Ovary (tissue), 9 donors: ENCODE data around the gene ATP13A4. TPM values are rescaled to one million over a fixed set of nuclear protein-coding genes. Genes with fewer than 3 reads are reported as not detected.

ENCODE experiments used
- DNase-seq, 5 donors: peaks; one replicate each; pipeline ENCODE4 v3.0.0-alpha.2; 2019 to 2020
- H3K27ac ChIP-seq, 2 donors: fragments of 200-600 bp; one replicate each; pipeline versions ENCODE4 v1.5.1 to v1.8.0; 2019 to 2022
- H3K27me3 ChIP-seq: fragments of 200-600 bp; one replicate; pipeline ENCODE4 v1.8.0; 2022
- H3K36me3 ChIP-seq: fragments of 200-600 bp; sonication (generic); one replicate; pipeline ENCODE4 v1.5.1; 2019
- H3K4me1 ChIP-seq: one replicate; pipeline ENCODE4 v1.8.1; 2013; ENCODE audit warnings: mild to moderate bottlenecking, moderate library complexity; ENCODE audit not compliant: insufficient read depth
- H3K4me3 ChIP-seq: fragments of 200-600 bp; sonication (generic); one replicate; pipeline ENCODE4 v1.5.1; 2017
- H3K9me3 ChIP-seq, 2 donors: fragments of 200-600 bp in 1 of 2; sonication (generic) in 1 of 2; one replicate each; pipeline versions ENCODE4 v1.5.1 to v1.8.1; 2013 to 2019; ENCODE audit warnings: mild to moderate bottlenecking in 1 of 2, moderate library complexity in 1 of 2
- EP300 ChIP-seq: sonication (generic); formaldehyde crosslinking; IDR thresholded peaks from one replicate; pipeline ENCODE4 v1.6.1; 2017; ENCODE audit warnings: antibody characterized with exemption
- POLR2A ChIP-seq: fragments of 450-650 bp; IDR thresholded peaks from one replicate; pipeline ENCODE4 v1.6.1; 2017; ENCODE audit warnings: antibody characterized with exemption, mild to moderate bottlenecking, moderate library complexity
- WGBS, 3 donors: extraction: QIAGEN DNeasy Blood & Tissue Kit in 1 of 3; methylation state at CpG; one replicate each; pipeline versions ENCODE4 v1.1.5 to v1.1.7; 2013 to 2017; 5-methylcytosine and 5-hydroxymethylcytosine counted together
- intact Hi-C, 4 donors: fragments of 100-400 bp; cut with DNase I; formaldehyde crosslinking; loops; one replicate each; pipeline versions ENCODE4 v1.11.0 to v1.15.1; 2022 to 2023
- polyA plus RNA-seq, 2 donors: library from polyadenylated mRNA; stranded (reverse); fragments of 200-250 nt in 1 of 2; fragments of 350-450 nt in 1 of 2; fragmentation: Illumina TruSeq in 1 of 2; extraction: RNeasy Lipid Tissue Mini Kit (QIAGEN cat#74804) in 1 of 2; gene quantifications; one replicate each; pipeline ENCODE4 v1.2.3, GENCODE V29; 2013 to 2014
- total RNA-seq, 7 donors: library from RNA; depleted of rRNA in 2 of 7; stranded (reverse); fragments of >200 nt in 2 of 7; fragmentation: NEBNext Ultra II Directional in 3 of 7; extraction: Animal tissue kit (Norgen Biotek cat#: 25700) in 3 of 7; gene quantifications; one replicate each; pipeline versions ENCODE4 v1.1.0 to v1.2.4, GENCODE V29; 2016 to 2023
- TF ChIP-seq, protein P1 (sequence below), 3 donors: fragments of 450-650 bp in 2 of 3; fragments of 200-600 bp in 1 of 3; IDR thresholded peaks; one replicate each; pipeline versions ENCODE4 v1.5.1 to v1.8.0; 2016 to 2022; ENCODE audit warnings: antibody characterized with exemption in 3 of 3, mild to moderate bottlenecking in 1 of 3
- donor health status: DM: no; HTN: no; CAD: no; lungs with moderate emphysema.
- donor health status: DM: no; HTN: no; CAD: no.
- donor health status: Bipolar disorder and iron deficiency.
- donor health status: DM: yes; HTN: yes; CAD: no.
- donor health status: DM: no; HTN: no; CAD: no.
- donor health status: DM: yes; HTN: yes; CAD: no.

Gene ATP13A4
- total and polyA plus RNA-seq, 9 donors: 0.27 to 17.5 (median 0.51) TPM

DNA sequence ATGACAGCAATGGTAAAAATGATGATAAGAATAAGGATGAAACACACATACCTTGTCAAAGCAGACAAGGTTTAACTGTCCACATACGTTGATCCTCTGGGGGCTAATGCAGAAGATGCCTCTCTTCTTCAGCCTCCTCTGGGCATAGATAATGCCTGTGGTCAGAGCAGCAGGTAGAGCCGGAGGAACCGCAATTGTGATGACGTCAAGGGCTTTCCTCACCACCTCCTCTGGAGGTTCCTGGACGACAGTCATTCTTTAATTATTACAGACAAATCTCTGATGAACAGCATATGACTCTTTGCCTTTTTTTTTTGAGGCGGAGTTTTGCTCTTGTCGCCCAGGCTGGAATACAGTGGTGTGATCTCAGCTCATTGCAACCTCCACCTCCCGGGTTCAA lies 89.8 kb downstream of the ATP13A4 start:
- intact Hi-C loops: no loop called here

DNA sequence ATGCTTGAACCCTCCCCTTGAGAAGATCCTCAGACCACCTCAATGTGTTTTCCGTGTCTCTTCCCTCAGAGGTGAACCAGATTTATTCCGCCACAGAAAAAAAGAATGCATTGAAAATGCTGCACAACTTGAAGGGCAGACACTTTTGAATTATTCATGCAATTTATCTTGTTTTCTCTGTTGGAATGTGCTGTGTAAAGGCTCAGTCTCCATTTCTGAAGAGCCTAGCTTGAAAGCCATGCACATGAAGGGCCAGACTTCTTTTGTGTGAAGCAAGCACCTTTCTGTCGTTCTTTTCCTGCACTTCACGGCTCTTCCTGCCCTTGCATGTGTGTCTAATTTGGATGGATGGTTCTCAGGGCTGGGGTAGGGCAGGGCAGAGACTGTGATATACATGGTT lies 97.2 kb downstream of the ATP13A4 start:
- no peaks in the 10 kb centered on the region for H3K27me3 ChIP-seq
- no peaks in the 10 kb centered on the region for H3K36me3 ChIP-seq
- DNase-seq: no peak
- intact Hi-C loops: loop anchor here in 1 of 4 donors (5.0 kb wide), 1 partner anchor 865 kb away; no protein-coding TSS in a partner anchor
- H3K27ac ChIP-seq: no peak overlapping the region
- H3K4me3 ChIP-seq: no peak overlapping the region
- no peaks in the 10 kb centered on the region for H3K4me1 ChIP-seq
- 64 to 78% (median 71%) methylated on average over 4 of the region's 4 CpGs for WGBS, 3 donors
- no peak for TF ChIP-seq POLR2A
- TF ChIP-seq, protein P1, sequence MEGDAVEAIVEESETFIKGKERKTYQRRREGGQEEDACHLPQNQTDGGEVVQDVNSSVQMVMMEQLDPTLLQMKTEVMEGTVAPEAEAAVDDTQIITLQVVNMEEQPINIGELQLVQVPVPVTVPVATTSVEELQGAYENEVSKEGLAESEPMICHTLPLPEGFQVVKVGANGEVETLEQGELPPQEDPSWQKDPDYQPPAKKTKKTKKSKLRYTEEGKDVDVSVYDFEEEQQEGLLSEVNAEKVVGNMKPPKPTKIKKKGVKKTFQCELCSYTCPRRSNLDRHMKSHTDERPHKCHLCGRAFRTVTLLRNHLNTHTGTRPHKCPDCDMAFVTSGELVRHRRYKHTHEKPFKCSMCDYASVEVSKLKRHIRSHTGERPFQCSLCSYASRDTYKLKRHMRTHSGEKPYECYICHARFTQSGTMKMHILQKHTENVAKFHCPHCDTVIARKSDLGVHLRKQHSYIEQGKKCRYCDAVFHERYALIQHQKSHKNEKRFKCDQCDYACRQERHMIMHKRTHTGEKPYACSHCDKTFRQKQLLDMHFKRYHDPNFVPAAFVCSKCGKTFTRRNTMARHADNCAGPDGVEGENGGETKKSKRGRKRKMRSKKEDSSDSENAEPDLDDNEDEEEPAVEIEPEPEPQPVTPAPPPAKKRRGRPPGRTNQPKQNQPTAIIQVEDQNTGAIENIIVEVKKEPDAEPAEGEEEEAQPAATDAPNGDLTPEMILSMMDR (IDR thresholded peaks at IDR 0.05): no peak
- no peak for TF ChIP-seq EP300
- H3K9me3 ChIP-seq: no peaks in the 10 kb centered on the region

More for the DNA sequence above, 89.8 kb downstream of the ATP13A4 start:
- no peak for DNase-seq
- 90 to 95% (median 94%) methylated on average over 8 of the region's 8 CpGs for WGBS, 3 donors
- H3K27me3 ChIP-seq: no peaks in the 10 kb centered on the region
- H3K9me3 ChIP-seq: no peaks in the 10 kb centered on the region
- no peaks in the 10 kb centered on the region for H3K36me3 ChIP-seq
- H3K27ac ChIP-seq: no peak overlapping the region
- H3K4me1 ChIP-seq: no peaks in the 10 kb centered on the region
- TF ChIP-seq EP300 (no peak), POLR2A (no peak)
- TF ChIP-seq, protein P1 (IDR thresholded peaks at IDR 0.05): no peak
- no peak overlapping the region for H3K4me3 ChIP-seq

DNA sequence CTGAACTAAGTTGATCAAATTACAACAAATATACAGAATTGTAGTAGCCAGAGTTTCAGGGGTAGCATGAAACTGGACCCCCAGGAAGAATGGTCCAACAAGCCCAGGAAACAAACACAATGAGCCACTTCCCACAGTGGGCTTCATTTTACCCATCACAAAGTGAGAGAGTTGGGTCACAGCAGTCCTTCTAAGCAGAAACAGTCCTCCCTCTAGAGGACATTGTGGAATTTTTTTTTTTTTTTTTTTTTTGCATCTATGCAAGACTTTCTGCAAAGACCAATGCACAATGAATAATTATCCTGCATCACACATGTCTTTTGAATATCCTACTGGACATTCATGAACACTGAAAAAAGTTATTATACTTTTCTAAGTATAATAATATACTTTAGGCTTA lies 102.4 kb downstream of the ATP13A4 start:
- no peaks in the 10 kb centered on the region for H3K4me1 ChIP-seq
- no peaks in the 10 kb centered on the region for H3K36me3 ChIP-seq
- H3K4me3 ChIP-seq: no peak overlapping the region
- H3K27ac ChIP-seq: no peak overlapping the region
- intact Hi-C loops: no loop called here
- DNase-seq: no peak
- TF ChIP-seq POLR2A: no peak
- TF ChIP-seq, protein P1 (IDR thresholded peaks at IDR 0.05): no peak
- TF ChIP-seq EP300: no peak
- no peaks in the 10 kb centered on the region for H3K27me3 ChIP-seq
- H3K9me3 ChIP-seq: no peaks in the 10 kb centered on the region

DNA sequence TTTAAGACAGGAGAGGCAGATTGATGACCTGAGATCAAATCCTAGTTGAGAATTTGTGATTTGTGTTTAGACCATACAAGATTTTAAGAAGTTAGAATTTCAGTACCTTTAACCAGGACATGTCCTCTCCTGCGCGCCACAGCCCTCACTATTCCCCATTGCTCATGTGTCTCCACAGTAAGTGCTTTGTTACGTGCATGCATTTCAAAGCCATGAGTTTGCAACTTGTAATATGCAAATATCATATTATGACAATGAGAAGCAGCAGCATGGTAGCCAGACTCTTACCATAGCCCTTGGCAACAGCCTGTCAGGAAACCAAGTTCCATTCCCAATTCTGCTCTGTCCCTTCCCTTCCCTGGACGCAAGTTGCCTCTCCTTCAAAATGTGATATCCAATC lies 102.8 kb downstream of the ATP13A4 start:
- H3K9me3 ChIP-seq: no peaks in the 10 kb centered on the region
- H3K4me1 ChIP-seq: no peaks in the 10 kb centered on the region
- H3K4me3 ChIP-seq: no peak overlapping the region
- intact Hi-C loops: no loop called here
- no peak for DNase-seq
- TF ChIP-seq POLR2A (no peak), EP300 (no peak)
- TF ChIP-seq, protein P1 (IDR thresholded peaks at IDR 0.05): no peak
- no peak overlapping the region for H3K27ac ChIP-seq
- H3K36me3 ChIP-seq: no peaks in the 10 kb centered on the region
- H3K27me3 ChIP-seq: no peaks in the 10 kb centered on the region
- 85 to 93% (median 87%) methylated on average over 4 of the region's 4 CpGs for whole genome bisulfite sequencing, 3 donors
